ENCODE measurements around the gene PRELID3B.

DNA sequence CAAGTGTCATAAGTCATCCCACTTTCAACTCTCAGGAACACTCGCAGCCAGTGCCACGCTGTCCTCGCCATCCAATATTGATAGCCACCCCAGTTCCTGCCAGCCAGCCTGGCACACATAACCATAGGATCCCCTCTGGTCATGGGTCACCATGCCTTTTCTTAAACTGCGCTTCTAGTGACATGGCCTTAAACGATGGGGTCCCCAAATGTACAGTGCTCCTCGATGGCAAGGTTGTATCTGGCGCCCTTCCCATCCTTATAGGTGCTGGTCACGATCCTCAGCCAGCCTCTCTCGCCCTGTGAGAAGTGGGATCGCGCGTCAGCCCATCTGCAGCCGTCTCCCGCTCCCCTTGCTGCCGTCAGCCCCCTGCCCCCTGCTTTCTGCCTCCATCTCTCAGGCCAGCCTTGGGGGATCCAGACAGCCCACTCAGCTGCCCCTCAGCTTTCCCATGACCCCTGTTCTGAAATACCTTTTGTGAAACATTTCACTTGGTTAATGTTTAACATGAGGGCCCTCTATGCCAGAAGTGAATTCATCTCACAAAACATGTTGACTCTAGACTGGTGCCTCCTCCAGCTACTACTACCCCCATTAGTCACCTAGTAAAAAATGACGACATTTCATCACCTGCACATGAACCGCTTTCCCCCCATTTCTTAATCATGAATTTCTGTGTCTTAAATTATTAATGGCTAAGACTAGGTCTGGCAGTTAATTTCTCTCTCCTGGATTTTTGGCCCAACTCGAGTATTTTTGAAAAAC, 46.9 kb downstream of the PRELID3B start:
- TF ChIP-seq, protein P1, sequence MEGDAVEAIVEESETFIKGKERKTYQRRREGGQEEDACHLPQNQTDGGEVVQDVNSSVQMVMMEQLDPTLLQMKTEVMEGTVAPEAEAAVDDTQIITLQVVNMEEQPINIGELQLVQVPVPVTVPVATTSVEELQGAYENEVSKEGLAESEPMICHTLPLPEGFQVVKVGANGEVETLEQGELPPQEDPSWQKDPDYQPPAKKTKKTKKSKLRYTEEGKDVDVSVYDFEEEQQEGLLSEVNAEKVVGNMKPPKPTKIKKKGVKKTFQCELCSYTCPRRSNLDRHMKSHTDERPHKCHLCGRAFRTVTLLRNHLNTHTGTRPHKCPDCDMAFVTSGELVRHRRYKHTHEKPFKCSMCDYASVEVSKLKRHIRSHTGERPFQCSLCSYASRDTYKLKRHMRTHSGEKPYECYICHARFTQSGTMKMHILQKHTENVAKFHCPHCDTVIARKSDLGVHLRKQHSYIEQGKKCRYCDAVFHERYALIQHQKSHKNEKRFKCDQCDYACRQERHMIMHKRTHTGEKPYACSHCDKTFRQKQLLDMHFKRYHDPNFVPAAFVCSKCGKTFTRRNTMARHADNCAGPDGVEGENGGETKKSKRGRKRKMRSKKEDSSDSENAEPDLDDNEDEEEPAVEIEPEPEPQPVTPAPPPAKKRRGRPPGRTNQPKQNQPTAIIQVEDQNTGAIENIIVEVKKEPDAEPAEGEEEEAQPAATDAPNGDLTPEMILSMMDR (conservative IDR thresholded peaks at IDR 0.05): no peak
- TF ChIP-seq ZFX (IDR thresholded peaks at IDR 0.05): no peak

Data from C4-2B (cell line).